ENCODE data around the gene NOL4L.

GRCh38 chr20:32455901-32456701, 129.0 kb downstream of the NOL4L start:
- TF ChIP-seq ZNF565 (CRISPR knock-in tag; conservative IDR thresholded peaks at IDR 0.05; ENCODE audit: low read depth) (no peak), CSDC2 (CRISPR knock-in tag; IDR thresholded peaks at IDR 0.05) (no peak), ZFP30 (CRISPR knock-in tag; IDR thresholded peaks at IDR 0.05) (no peak), TCF4 (CRISPR knock-in tag; IDR thresholded peaks at IDR 0.05; ENCODE audit: borderline replicate concordance) (no peak), RARB (CRISPR knock-in tag; IDR thresholded peaks at IDR 0.05) (no peak), ZNF70 (CRISPR knock-in tag; IDR thresholded peaks at IDR 0.05) (no peak)
- TF ChIP-seq, protein P1, sequence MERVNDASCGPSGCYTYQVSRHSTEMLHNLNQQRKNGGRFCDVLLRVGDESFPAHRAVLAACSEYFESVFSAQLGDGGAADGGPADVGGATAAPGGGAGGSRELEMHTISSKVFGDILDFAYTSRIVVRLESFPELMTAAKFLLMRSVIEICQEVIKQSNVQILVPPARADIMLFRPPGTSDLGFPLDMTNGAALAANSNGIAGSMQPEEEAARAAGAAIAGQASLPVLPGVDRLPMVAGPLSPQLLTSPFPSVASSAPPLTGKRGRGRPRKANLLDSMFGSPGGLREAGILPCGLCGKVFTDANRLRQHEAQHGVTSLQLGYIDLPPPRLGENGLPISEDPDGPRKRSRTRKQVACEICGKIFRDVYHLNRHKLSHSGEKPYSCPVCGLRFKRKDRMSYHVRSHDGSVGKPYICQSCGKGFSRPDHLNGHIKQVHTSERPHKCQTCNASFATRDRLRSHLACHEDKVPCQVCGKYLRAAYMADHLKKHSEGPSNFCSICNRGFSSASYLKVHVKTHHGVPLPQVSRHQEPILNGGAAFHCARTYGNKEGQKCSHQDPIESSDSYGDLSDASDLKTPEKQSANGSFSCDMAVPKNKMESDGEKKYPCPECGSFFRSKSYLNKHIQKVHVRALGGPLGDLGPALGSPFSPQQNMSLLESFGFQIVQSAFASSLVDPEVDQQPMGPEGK (CRISPR knock-in tag; IDR thresholded peaks at IDR 0.05; ENCODE audit: borderline replicate concordance): no peak
- TF ChIP-seq, protein P2, sequence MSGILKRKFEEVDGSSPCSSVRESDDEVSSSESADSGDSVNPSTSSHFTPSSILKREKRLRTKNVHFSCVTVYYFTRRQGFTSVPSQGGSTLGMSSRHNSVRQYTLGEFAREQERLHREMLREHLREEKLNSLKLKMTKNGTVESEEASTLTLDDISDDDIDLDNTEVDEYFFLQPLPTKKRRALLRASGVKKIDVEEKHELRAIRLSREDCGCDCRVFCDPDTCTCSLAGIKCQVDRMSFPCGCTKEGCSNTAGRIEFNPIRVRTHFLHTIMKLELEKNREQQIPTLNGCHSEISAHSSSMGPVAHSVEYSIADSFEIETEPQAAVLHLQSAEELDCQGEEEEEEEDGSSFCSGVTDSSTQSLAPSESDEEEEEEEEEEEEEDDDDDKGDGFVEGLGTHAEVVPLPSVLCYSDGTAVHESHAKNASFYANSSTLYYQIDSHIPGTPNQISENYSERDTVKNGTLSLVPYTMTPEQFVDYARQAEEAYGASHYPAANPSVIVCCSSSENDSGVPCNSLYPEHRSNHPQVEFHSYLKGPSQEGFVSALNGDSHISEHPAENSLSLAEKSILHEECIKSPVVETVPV (CRISPR knock-in tag; IDR thresholded peaks at IDR 0.05): no peak

All from SK-N-SH treated with all-trans-retinoic acid at 6 μM for 48 hours (cell line).